Stimulated activated CD8-positive, alpha-beta memory T cell treated with anti-CD3 and anti-CD28 coated beads, Interleukin-15, amount 100 ng/mL, for 48 hours (primary cell): ENCODE data around the gene KIF15.

Experiments used
- DNase-seq, 2 donors: peaks; one replicate each; pipeline ENCODE4 v3.0.0-alpha.2; 2020; ENCODE audit warnings: low read depth in 2 of 2

The KIF15 gene

DNA sequence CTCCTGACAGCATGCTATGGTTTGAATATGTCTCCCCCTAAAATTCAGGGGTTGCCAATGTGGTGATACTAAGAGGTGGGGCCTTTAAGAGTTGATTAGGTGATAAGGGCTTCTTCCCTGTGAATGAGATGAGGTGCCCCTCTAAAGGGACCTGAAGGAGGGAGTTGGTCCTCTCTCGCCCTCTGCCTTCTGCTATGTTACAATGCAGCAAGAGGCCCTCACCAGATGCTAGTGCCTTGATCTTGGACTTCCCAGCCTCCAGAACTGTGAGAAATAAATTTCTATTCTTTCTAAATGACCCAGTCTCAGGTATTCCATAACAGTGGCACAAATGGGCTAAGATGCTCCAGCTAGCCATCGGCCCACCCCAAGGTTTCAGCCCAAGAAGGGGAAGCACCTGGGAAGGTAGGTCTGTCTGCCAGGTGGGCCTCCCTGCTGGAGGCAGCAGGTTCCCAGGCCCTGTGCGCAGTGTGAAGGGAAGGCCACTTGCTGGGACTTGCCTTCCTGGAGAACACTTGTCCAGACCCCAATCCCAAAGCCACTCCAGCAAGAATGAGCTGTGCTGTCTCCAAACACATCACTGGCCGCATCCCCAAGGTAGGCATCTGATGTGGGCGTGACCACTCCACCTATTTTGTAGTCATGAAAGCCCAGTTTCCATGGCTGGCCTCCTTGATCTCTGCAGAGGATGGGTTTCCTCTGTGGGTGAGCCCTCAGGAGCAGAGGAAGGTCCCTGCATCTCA lies 121.8 kb downstream of the KIF15 start:
- no peak for DNase-seq

- no peak for DNase-seq
Measured at GRCh38 chr3:44883999-44884431, 122.4 kb downstream of the KIF15 start.

DNA sequence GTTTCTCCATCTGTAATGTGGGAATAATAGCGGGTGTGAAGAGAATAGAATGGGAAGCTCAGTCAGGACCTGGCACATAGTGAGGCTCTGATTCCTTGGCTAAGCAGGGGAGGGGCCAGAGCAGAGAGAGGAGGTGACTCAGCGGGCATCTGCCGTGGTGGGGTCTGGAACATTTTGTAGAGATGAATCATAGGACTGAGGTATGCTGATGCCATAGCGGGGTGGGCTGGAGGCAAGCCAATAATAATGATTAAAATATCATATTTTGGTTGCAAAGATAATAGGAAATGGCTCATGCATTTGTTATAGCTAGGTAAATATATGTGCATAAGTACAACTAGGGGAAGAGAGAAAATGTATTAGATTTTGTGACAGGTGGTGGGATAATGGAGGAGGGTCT lies 124.0 kb downstream of the KIF15 start:
- DNase-seq, result no peak

DNA sequence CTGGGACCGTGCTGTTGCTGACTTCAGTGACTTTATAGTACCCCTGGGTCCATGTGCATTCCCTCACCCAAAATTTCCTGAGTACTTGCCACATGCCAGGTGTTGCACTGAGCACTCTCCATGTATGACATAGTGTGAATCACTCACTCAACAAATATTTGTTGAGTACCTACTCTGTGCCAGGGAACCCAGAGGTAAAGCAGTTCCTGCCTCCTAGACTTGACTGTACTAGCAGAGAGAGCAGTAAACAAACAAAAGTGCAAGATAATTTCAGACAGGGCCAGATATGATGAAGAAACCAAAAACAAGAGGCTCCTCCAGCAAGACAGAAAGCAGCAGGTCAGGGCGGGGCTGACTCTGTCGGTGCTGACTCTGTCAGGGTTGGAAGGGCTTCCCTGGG lies 125.0 kb downstream of the KIF15 start:
- no peak for DNase-seq

- no peak for DNase-seq
Measured at GRCh38 chr3:44887101-44887500, 125.5 kb downstream of the KIF15 start.

DNA sequence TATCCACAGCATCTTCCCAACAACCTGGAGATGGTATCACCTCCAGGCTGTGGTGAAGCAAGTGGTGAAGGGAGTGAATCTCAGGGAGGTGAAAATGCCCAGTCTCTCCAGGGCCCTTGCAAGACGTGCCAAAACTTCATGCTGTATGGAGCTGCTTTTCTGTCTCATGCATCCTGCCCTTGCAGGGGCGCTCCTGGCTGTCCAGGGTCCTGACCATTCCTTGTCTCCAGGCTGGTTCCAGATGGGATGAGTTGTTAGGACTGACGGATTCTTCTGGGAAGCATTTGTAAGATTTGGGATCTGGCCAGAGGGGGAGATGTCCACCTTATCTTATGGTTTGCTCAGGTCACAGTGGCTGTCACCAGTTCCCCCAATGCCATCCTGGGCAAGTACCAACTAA lies 128.7 kb downstream of the KIF15 start:
- DNase-seq, result no peak

GRCh38 chr3:44890852-44891251 lies 129.3 kb downstream of the KIF15 start:
- no peak for DNase-seq

DNA sequence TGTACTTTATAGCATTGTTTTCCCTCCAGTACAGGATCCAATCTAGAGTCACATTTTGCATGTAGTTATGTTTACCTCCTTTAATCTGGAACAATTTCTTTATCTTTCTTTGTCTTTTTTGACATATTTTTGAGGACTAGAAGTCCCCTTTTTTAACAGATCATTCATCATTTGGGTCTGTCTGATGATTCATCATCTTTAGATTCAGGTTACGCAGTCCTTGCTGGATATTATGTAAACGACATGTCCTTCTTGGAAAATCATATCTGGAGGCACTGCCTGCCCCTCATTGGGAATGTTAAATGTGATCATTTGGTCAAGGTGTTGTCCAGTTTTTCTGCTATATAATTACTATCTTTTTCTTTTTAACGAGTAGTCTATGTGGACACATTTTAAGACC lies 131.1 kb downstream of the KIF15 start:
- DNase-seq, result no peak

DNA sequence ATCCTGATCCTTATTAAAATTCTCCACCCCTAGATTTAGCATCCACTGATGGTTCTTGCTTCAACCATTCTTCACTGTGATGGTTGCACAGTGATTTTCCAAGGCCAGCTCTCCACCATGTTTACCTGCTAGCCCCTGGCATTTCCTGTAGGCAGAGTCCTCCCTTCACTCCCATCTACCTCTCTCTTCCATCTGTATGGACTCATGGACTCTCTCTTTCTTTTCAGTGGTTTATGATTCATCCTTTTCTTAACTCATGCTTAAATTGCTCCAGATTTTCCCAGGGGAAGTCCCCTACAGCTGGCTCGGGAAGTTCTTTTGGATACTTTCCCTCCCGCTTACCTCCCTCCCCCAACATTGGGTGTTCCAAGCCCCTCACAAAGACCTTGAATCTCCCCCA lies 131.5 kb downstream of the KIF15 start:
- DNase-seq, result no peak

DNA sequence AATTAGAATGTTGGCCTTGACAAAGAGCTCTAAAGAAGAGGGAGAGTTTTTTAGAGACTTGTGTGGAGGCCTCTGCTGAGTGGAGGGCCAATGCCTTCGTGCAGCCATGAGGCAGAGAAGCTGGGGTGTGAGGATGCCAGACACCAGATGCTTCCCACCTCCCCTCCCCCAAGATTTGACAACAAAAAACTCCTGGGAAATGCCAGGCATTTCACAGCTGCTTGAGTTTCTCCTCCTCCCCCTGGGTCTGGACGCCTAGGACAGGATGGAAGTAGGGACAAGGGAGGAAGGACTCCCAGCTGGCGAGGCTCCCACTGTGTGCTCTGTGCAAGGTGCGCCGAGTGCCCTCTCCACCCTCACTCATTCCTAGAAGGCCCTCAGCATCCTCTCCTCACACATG lies 132.9 kb downstream of the KIF15 start:
- no peak for DNase-seq

GRCh38 chr3:44896440-44896839 lies 134.8 kb downstream of the KIF15 start:
- DNase-seq, result no peak

GRCh38 chr3:44899683-44900367 lies 138.2 kb downstream of the KIF15 start:
- DNase-seq, result no peak

- no peak for DNase-seq
Measured at GRCh38 chr3:44902628-44903027, 141.0 kb downstream of the KIF15 start.
